NCI-H128 (cell line): ENCODE measurements around the gene TMSB4X.
"Not testable (repeated sequence)": the region's sequence is repeated elsewhere in the genome, so short reads cannot be mapped to it uniquely, and the experiment has no call there.

ENCODE experiments used
- DNase-seq: peaks from one replicate; lab custom pipeline; 2025; ENCODE audit not compliant: unreplicated experiment; lab: John Stamatoyannopoulos, UW

The TMSB4X gene

DNA sequence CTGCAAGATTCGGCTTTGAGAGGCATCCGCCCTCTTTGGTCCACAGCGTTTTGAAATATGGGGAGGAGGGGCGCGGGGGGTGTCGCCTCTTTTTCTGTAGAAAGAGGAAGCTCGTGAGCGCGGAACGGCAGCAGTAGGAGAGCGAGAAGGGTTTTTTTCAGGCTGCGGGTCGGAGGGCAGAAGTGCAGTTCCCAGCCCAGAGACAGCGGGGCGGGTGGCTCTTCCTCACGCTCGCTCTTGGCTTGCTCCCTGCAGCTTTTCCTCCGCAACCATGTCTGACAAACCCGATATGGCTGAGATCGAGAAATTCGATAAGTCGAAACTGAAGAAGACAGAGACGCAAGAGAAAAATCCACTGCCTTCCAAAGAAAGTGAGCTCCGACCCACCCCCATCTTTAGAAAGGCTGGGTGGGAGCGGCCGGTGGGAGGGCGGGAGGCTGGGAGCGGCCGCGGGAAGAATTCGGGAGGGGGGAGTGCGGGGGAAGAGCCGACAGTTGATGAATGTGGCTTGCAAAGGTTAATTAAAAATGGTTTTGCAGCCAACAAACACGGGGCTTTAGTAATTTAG is 1.2 kb downstream of the TMSB4X start:
- no peak for DNase-seq

GRCh38 chrX:12976819-12977732 is 2.2 kb downstream of the TMSB4X start:
- not testable (repeated sequence) for DNase-seq

GRCh38 chrX:12977761-12978204 is 2.9 kb downstream of the TMSB4X start:
- no peak for DNase-seq

DNA sequence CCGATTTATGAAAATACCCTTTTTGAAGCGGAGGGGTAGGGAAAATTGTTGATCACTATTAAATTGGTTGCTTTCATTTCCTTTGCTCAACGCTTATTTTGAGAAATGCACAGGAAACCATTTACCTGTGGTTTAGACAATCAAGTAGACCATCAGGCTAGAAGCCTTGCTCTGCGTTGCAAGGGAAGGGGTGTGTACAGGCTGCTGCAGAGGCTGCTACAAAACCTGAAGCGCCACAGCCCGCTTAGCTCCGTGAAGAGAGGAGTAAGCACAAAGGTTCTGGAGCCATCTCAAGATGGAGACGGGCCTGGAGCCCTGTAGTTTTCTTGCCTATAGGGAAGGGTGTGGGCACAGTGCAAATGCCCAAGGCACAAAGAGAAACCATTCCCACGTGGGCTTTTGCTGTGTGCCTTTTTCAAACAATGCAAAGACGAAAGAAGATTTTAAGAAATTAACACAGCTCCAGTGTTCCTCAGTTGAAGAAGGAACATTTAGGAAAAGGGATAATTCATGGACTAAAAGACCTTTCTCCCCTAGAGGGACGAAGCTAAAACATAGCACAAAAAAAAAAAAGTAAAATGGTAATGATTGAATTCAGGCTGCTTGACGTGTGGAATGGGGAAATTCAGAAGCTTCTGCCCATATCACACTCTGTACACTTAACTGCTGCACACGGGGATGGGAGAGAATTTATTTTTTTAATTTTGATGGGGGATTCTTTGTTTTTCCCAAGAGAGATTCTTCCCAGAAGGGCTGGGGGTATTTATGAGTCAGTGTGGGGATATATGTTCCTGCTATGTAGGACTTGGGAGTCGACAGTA is 3.5 kb downstream of the TMSB4X start:
- no peak for DNase-seq

- DNase-seq: no peak
Measured at GRCh38 chrX:12979026-12979607, 4.2 kb downstream of the TMSB4X start.

DNA sequence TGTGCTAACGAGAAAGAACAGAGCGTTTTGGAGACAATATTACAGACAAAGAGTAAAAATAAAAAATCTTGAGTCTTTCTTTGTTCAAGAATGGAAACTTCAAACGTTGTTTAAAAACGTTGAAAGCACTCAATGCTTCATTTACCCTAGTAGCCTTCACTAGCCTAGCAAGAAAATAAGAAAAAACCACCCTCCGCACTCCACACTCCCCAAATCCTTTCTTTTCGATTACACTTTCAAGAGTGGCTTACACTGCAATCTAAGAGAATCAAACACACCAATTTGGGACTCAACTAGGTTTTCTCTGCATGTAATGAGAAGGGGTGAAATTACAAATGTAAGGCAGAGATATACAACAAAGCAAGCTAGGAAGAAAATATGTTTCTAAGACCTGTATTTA is 4.7 kb downstream of the TMSB4X start:
- DNase-seq: no peak

GRCh38 chrX:12980039-12980438 is 5.1 kb downstream of the TMSB4X start:
- not testable (repeated sequence) for DNase-seq

- no peak for DNase-seq
Measured at GRCh38 chrX:12981880-12982279, 7.0 kb downstream of the TMSB4X start.

DNA sequence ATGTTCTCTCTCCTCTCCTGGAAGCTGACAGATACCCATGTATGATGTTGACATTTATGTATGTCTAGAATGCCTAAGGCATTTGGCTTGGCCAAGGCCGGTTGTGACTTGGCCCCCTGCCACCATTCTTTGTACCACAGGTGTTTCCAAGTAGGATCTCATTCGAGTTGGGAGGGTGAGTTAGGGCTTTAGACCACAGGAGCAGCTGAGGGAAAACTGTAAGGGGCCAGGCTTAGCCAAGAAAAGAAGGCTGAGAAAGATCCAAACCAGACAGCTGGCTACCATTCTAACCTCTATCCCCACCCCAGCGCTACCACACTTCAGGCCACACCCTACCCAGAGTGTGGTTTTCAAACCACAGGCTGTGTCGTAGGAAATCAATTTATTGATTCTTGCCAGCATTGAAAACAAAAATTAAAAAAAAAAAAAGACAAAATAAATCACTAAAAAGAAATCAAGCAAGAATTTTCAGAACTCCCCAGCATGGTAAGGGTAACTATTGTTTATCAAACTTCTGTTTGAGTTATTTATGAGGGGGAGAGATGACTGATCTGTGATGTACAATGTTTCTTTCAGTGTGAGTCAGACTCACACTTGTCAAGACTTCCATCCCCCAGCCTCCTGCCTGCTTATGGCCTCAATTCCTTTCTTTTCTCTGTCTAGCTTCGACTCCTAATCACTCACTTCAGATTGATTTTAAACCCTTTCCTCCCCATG is 9.9 kb downstream of the TMSB4X start:
- no peak for DNase-seq

DNA sequence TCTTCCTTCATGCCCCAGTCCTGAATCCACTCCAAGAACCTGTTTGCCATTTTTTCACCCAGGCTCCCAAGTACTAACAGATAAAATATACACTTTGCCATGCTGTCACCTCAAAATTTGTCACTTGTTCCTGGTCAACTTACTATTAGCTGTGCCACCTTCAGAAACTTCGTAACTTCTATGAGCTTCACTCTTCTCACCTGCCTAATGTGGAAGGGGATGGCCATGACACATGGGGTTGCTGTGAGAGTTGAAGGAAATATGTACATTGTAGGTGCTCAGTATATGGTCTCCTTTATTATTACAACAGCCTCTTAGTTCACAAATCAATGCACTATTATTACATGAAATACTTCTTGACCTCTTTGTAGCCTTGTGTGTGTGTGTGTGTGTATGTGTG is 10.4 kb downstream of the TMSB4X start:
- no peak for DNase-seq

GRCh38 chrX:12986164-12986779 is 11.4 kb downstream of the TMSB4X start:
- no peak for DNase-seq

- DNase-seq: no peak
Measured at GRCh38 chrX:12986886-12987285, 12.0 kb downstream of the TMSB4X start.

- DNase-seq: no peak
Measured at GRCh38 chrX:12987340-12987739, 12.4 kb downstream of the TMSB4X start.

GRCh38 chrX:12987900-12988594 is 13.1 kb downstream of the TMSB4X start:
- no peak for DNase-seq

- no peak for DNase-seq
Measured at GRCh38 chrX:12988797-12989196, 13.9 kb downstream of the TMSB4X start.

- no peak for DNase-seq
Measured at GRCh38 chrX:12989461-12989860, 14.6 kb downstream of the TMSB4X start.

DNA sequence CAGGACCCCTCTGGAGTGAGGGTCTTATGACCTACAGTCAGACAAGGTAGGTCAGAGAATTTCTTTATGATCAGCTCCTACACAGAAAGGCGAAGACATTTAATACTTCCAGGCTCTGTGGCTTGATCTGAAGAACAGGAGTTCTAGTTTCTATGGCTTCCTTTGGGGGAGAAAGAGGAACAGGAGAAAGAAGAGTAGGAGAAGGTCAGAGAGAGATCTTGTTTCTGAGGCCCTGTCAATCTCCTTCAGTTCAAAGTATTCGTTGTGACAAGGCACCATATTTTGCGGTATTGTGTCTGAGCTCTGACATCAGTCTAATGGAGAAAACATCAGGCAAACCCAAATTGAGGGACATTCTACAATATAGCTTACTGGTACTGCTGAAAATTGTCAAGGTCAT is 16.7 kb downstream of the TMSB4X start:
- DNase-seq: no peak

DNA sequence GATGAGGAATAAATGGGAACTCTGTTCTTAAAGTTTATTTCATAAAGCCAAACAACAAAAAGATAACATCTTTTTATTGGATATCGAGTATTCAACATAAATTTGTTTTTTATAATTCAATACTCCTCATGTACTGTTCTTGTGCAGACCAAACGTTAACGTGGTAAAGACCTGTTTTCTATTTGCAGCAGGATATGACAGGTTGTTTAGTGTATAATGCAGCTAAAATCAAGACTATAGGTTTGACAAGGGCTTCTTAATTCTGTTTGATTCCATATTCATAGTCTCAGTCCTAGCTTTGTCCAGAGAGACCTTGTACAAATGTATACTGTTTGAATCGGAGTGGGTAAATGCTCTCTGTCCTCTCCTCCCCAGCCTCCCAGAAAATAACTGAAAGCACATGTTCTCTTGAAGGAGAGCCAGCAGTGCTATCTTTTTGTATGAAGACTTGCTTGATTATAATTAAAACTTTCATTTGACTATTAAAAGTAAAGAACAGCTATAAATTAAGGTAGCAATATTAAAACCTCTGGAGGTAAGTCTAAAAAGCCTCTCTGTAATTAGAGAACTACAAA is 17.7 kb downstream of the TMSB4X start:
- no peak for DNase-seq

- DNase-seq: no peak
Measured at GRCh38 chrX:12993826-12994225, 18.9 kb downstream of the TMSB4X start.
